AG09309 (cell line): ENCODE results near the gene MRPL49.

Experiments used
- DNase-seq: peaks from one replicate; pipeline ENCODE4 v3.0.0-alpha.2; 2010; ENCODE audit warnings: low read depth
- H3K4me3 ChIP-seq: 2 replicates; pipeline ENCODE4 v1.5.1; 2011; ENCODE audit warnings: mild to moderate bottlenecking, low read depth, low read length, moderate library complexity; ENCODE audit not compliant: control insufficient read depth
- CTCF ChIP-seq: IDR thresholded peaks from 2 replicates; pipeline ENCODE4 v1.5.1; 2011; ENCODE audit warnings: mild to moderate bottlenecking, low read depth, low read length, inconsistent platforms; ENCODE audit not compliant: insufficient read depth, control insufficient read depth; ENCODE audit errors: missing control alignments

The MRPL49 gene

GRCh38 chr11:65109231-65110198 lies 12.6 kb upstream of the MRPL49 start:
- no peak for TF ChIP-seq CTCF
- DNase-seq, result no peak
- H3K4me3 ChIP-seq, result no peak overlapping the region

- TF ChIP-seq CTCF, result peak; percentile 95
- DNase-seq, result no peak
Observed at GRCh38 chr11:65110354-65110861, 11.7 kb upstream of the MRPL49 start.

GRCh38 chr11:65111159-65111743 lies 10.9 kb upstream of the MRPL49 start:
- no peak for DNase-seq
- H3K4me3 ChIP-seq, result no peak overlapping the region
- TF ChIP-seq CTCF, result no peak

More at GRCh38 chr11:65110354-65110861, 11.7 kb upstream of the MRPL49 start:
- H3K4me3 ChIP-seq, result no peak overlapping the region

GRCh38 chr11:65111744-65112545 lies 10.2 kb upstream of the MRPL49 start, which contains the start of gene TM7SF2:
Gene TM7SF2, plus strand, starts transcription at chr11:65111872. Its CDS starts 144 bp downstream, at chr11:65112016.
- peak; percentile 35 for DNase-seq
- peak within 1 kb of the TSS; percentile 50 for H3K4me3 ChIP-seq
- TF ChIP-seq CTCF, result no peak

- peak; percentile 56 for TF ChIP-seq CTCF
- peak overlapping the region; percentile 50 for H3K4me3 ChIP-seq
- DNase-seq, result no peak
Observed at GRCh38 chr11:65112546-65113360, 9.4 kb upstream of the MRPL49 start.

GRCh38 chr11:65113361-65113756 lies 8.8 kb upstream of the MRPL49 start:
- DNase-seq, result no peak

More at GRCh38 chr11:65113361-65113756, 8.8 kb upstream of the MRPL49 start:
- H3K4me3 ChIP-seq, result no peak overlapping the region; the same call in 1 of the 2 replicates
- no peak for TF ChIP-seq CTCF
